ENCODE data around the gene PPP1R9A.

DNA sequence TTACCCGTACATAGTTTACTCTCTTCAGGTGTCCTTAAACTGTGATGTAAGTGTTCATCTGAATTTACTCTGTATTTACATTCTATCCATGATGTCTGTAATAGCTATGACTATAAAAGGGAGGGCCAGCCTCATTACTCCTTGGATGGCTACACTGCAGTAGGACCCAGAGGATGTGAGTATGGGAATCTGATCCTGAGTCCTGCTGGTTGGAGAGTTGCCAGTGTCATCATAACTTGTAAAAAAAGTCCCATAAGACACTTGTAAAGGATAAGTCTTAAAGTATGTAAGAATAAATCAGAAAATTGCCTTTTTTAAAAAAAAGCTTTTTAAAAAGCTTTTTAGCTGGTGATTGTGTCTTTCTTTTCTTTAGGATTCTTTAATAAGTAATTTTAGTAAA is 95.4 kb downstream of the PPP1R9A start:
- TF ChIP-seq POLR2AphosphoS5 (IDR thresholded peaks at IDR 0.05) = no peak
- TF ChIP-seq, protein P1, sequence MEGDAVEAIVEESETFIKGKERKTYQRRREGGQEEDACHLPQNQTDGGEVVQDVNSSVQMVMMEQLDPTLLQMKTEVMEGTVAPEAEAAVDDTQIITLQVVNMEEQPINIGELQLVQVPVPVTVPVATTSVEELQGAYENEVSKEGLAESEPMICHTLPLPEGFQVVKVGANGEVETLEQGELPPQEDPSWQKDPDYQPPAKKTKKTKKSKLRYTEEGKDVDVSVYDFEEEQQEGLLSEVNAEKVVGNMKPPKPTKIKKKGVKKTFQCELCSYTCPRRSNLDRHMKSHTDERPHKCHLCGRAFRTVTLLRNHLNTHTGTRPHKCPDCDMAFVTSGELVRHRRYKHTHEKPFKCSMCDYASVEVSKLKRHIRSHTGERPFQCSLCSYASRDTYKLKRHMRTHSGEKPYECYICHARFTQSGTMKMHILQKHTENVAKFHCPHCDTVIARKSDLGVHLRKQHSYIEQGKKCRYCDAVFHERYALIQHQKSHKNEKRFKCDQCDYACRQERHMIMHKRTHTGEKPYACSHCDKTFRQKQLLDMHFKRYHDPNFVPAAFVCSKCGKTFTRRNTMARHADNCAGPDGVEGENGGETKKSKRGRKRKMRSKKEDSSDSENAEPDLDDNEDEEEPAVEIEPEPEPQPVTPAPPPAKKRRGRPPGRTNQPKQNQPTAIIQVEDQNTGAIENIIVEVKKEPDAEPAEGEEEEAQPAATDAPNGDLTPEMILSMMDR (IDR thresholded peaks at IDR 0.05) = no peak

All from gastroesophageal sphincter (tissue), 3 donors.